Measurements from ENCODE around the gene ARHGAP29. TPM values are rescaled to one million over a fixed set of nuclear protein-coding genes. Genes with fewer than 3 reads are reported as not detected.

ARHGAP29 gene
- total RNA-seq, 1 experiment from 2014 or later: 1.8 TPM

DNA sequence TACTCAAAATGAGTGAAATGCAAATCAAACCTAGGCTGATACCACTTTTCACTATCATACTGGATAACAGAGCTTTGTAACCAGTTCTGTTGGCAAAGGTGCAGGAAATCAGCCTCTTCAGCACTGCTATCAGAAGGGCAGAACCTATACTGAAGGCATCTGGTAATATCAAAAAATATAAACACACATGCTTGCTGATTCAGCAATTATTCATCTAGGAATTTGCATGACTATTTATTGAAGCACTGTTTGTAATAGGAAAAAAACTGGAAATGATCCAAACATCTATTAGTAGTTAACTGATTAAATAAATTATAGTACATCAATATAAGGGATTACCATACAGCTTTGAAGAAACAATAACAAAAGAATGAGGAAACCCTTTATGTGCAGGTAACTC lies 21.4 kb downstream of the ARHGAP29 start:
- Histone ChIP-seq H3K4me1 (ENCODE audit: insufficient read depth, low read length, poor library complexity, severe bottlenecking) (no peaks in the 10 kb centered on the region), H3K36me3 (ENCODE audit: insufficient read depth, low read length, poor library complexity, severe bottlenecking) (no peaks in the 10 kb centered on the region), H3K27me3 (replicated peaks; ENCODE audit: insufficient read depth, low read depth, low read length, poor library complexity) (peaks cover 13% of the 10 kb centered on the region), H3K4me3 (ENCODE audit: low read depth, low read length, poor library complexity, severe bottlenecking) (no peak overlapping the region), H3K9me3 (ENCODE audit: low read depth, low read length, poor library complexity, severe bottlenecking) (no peaks in the 10 kb centered on the region), H3K27ac (ENCODE audit: low read depth, low read length, poor library complexity, severe bottlenecking) (no peak overlapping the region)
- TF ChIP-seq EZH2 (IDR thresholded peaks at IDR 0.05; ENCODE audit: borderline replicate concordance, low read depth, low read length, poor library complexity, severe bottlenecking): no peak
- TF ChIP-seq, protein P1, sequence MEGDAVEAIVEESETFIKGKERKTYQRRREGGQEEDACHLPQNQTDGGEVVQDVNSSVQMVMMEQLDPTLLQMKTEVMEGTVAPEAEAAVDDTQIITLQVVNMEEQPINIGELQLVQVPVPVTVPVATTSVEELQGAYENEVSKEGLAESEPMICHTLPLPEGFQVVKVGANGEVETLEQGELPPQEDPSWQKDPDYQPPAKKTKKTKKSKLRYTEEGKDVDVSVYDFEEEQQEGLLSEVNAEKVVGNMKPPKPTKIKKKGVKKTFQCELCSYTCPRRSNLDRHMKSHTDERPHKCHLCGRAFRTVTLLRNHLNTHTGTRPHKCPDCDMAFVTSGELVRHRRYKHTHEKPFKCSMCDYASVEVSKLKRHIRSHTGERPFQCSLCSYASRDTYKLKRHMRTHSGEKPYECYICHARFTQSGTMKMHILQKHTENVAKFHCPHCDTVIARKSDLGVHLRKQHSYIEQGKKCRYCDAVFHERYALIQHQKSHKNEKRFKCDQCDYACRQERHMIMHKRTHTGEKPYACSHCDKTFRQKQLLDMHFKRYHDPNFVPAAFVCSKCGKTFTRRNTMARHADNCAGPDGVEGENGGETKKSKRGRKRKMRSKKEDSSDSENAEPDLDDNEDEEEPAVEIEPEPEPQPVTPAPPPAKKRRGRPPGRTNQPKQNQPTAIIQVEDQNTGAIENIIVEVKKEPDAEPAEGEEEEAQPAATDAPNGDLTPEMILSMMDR (conservative IDR thresholded peaks at IDR 0.05; ENCODE audit: low read depth, low read length): no peak
- POLR2A ChIA-PET (ENCODE audit: low non-redundant PET): no interaction called here
- BruUV-seq (replicated peaks): no TSS peak
- DNase-seq (ENCODE audit: low spot score): no peak
- intact Hi-C loops (cut with micrococcal nuclease; ENCODE audit: unreplicated experiment): no loop called here
- CTCF ChIA-PET: no interaction called here

DNA sequence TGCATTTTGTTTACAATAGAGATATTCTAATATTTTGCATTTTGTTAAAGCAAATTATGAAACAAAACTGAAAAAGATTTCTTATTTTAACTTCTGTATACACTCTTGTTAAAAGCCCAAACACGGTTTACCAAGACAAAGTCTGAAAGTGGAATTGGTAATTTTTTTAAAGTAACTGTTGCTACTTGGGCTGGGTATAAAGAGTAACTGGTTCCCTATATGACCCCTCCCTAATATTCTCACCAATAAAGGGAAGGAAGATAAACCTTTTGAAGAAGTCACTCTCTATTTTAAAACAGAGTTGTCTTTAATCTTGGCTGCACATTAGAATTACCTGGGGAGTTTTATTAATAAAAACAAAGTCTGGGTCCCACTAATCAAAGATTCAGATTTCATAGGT lies 27.4 kb downstream of the ARHGAP29 start:
- no peak overlapping the region for H3K4me3 ChIP-seq (ENCODE audit: low read depth, low read length, poor library complexity, severe bottlenecking)
- H3K4me1 ChIP-seq (ENCODE audit: insufficient read depth, low read length, poor library complexity, severe bottlenecking): no peaks in the 10 kb centered on the region
- H3K27me3 ChIP-seq (replicated peaks; ENCODE audit: insufficient read depth, low read depth, low read length, poor library complexity): no peaks in the 10 kb centered on the region
- POLR2A ChIA-PET (ENCODE audit: low non-redundant PET): no interaction called here
- CTCF ChIA-PET: no interaction called here
- DNase-seq (ENCODE audit: low spot score): no peak
- H3K27ac ChIP-seq (ENCODE audit: low read depth, low read length, poor library complexity, severe bottlenecking): no peak overlapping the region
- TF ChIP-seq, protein P1 (conservative IDR thresholded peaks at IDR 0.05; ENCODE audit: low read depth, low read length): no peak
- TF ChIP-seq EZH2 (IDR thresholded peaks at IDR 0.05; ENCODE audit: borderline replicate concordance, low read depth, low read length, poor library complexity, severe bottlenecking): no peak
- no TSS peak for BruUV-seq (replicated peaks)
- H3K36me3 ChIP-seq (ENCODE audit: insufficient read depth, low read length, poor library complexity, severe bottlenecking): no peaks in the 10 kb centered on the region
- peaks cover 7% of the 10 kb centered on the region for H3K9me3 ChIP-seq (ENCODE audit: low read depth, low read length, poor library complexity, severe bottlenecking)
- intact Hi-C loops (cut with micrococcal nuclease; ENCODE audit: unreplicated experiment): no loop called here

DNA sequence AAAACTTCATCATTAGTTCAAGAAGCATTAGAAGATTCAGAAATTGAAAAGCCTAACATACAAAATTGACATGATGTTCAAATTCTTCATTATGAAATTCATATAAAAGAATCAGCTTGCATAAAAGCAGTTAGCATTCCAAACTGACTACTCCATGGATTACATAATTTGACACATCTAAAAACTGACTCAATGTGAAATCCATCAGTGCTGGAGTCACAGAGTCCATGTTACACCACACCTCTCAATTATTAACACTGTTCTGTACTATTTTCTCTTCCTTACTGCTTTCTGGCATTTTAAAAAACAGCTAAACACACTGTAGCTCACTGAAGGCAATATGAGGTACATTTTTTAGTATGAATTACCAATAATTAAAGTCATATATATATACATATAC lies 28.0 kb downstream of the ARHGAP29 start:
- no peak for DNase-seq (ENCODE audit: low spot score)
- Histone ChIP-seq H3K4me3 (ENCODE audit: low read depth, low read length, poor library complexity, severe bottlenecking) (no peak overlapping the region), H3K4me1 (ENCODE audit: insufficient read depth, low read length, poor library complexity, severe bottlenecking) (no peaks in the 10 kb centered on the region), H3K36me3 (ENCODE audit: insufficient read depth, low read length, poor library complexity, severe bottlenecking) (no peaks in the 10 kb centered on the region), H3K27me3 (replicated peaks; ENCODE audit: insufficient read depth, low read depth, low read length, poor library complexity) (no peaks in the 10 kb centered on the region), H3K27ac (ENCODE audit: low read depth, low read length, poor library complexity, severe bottlenecking) (no peak overlapping the region), H3K9me3 (ENCODE audit: low read depth, low read length, poor library complexity, severe bottlenecking) (peaks cover 7% of the 10 kb centered on the region)
- ChIA-PET POLR2A (ENCODE audit: low non-redundant PET) (no interaction called here), CTCF (no interaction called here)
- intact Hi-C loops (cut with micrococcal nuclease; ENCODE audit: unreplicated experiment): no loop called here
- TF ChIP-seq EZH2 (IDR thresholded peaks at IDR 0.05; ENCODE audit: borderline replicate concordance, low read depth, low read length, poor library complexity, severe bottlenecking): no peak
- TF ChIP-seq, protein P1 (conservative IDR thresholded peaks at IDR 0.05; ENCODE audit: low read depth, low read length): no peak
- no TSS peak for BruUV-seq (replicated peaks)

Data from A673 (cell line).